IMR-90 (cell line): ENCODE results near the gene CTNNA1. TPM values are rescaled to one million over a fixed set of nuclear protein-coding genes. Genes with fewer than 3 reads are reported as not detected.

Experiments used
- ATAC-seq: fragments of 200-7000 bp; cut with Tn5 transposase; 2 replicates; pipeline ENCODE4 v1.9.1; 2020; ENCODE audit warnings: low read depth, mild to moderate bottlenecking, moderate library complexity
- BruUV-seq: library from RNA; stranded (reverse); fragments of 400-500 nt; replicated peaks from 2 replicates; lab custom pipeline; 2021; lab: Mats Ljungman, UMichigan
- CTCF ChIA-PET: fragments of 300-600 bp; formaldehyde crosslinking; extraction: SDS; loops from one replicate; lab custom pipeline; 2021; ENCODE audit warnings: antibody characterized with exemption; lab: Yijun Ruan, JAX
- POLR2A ChIA-PET: fragments of 300-600 bp; sonication (Branson Sonifier 250); formaldehyde crosslinking; loops from one replicate; lab custom pipeline; 2022; ENCODE audit warnings: antibody characterized with exemption; ENCODE audit not compliant: unreplicated experiment; lab: Charles Lee
- DNase-seq: peaks from one replicate; pipeline ENCODE4 v3.0.0; 2013
- H2AFZ ChIP-seq: replicated peaks from 2 replicates; pipeline ENCODE3; 2013; ENCODE audit warnings: low read length, mild to moderate bottlenecking; ENCODE audit not compliant: poor library complexity
- H2AK5ac ChIP-seq: 2 replicates; pipeline ENCODE4 v1.6.1; 2013; ENCODE audit warnings: low read depth, low read length, inconsistent platforms
- H2AK9ac ChIP-seq: replicated peaks from 2 replicates; pipeline ENCODE3; 2013; ENCODE audit warnings: mild to moderate bottlenecking, low read depth, low read length, moderate library complexity; ENCODE audit not compliant: poor library complexity
- H2BK120ac ChIP-seq: 2 replicates; pipeline ENCODE4 v1.6.1; 2013; ENCODE audit warnings: low read depth, low read length, inconsistent platforms
- H2BK15ac ChIP-seq: 3 replicates; pipeline ENCODE4 v1.6.1; 2013; ENCODE audit warnings: low read depth, low read length, inconsistent platforms
- H2BK20ac ChIP-seq: 2 replicates; pipeline ENCODE4 v1.6.1; 2013; ENCODE audit warnings: low read depth, mild to moderate bottlenecking, inconsistent platforms, low read length, moderate library complexity
- H2BK5ac ChIP-seq: 2 replicates; pipeline ENCODE4 v1.6.1; 2013; ENCODE audit warnings: mild to moderate bottlenecking, low read depth, low read length, inconsistent platforms; ENCODE audit not compliant: poor library complexity, severe bottlenecking
- H3K14ac ChIP-seq: replicated peaks from 2 replicates; pipeline ENCODE4 v1.6.1; 2013; ENCODE audit warnings: low read depth, low read length, inconsistent platforms
- H3K18ac ChIP-seq: 2 replicates; pipeline ENCODE4 v1.6.1; 2013; ENCODE audit warnings: low read depth, low read length, control low read depth
- H3K23ac ChIP-seq: 2 replicates; pipeline ENCODE4 v1.6.1; 2013; ENCODE audit warnings: low read depth, low read length, inconsistent platforms
- H3K27ac ChIP-seq: 2 replicates; pipeline ENCODE4 v1.5.1; 2013; ENCODE audit warnings: mild to moderate bottlenecking, control low read depth, low read length; ENCODE audit not compliant: insufficient read depth
- H3K27me3 ChIP-seq: 2 replicates; pipeline ENCODE4 v1.6.1; 2013; ENCODE audit warnings: low read length; ENCODE audit not compliant: control insufficient read depth, insufficient read depth
- H3K36me3 ChIP-seq: 2 replicates; pipeline ENCODE4 v1.6.1; 2013; ENCODE audit warnings: low read length, mixed read lengths; ENCODE audit not compliant: control insufficient read depth, insufficient read depth
- H3K4ac ChIP-seq: 2 replicates; pipeline ENCODE4 v1.6.1; 2013; ENCODE audit warnings: low read depth, low read length, inconsistent platforms
- H3K4me1 ChIP-seq: 2 replicates; pipeline ENCODE4 v1.6.1; 2013; ENCODE audit warnings: low read length, mixed read lengths; ENCODE audit not compliant: control insufficient read depth, insufficient read depth
- H3K4me2 ChIP-seq: 2 replicates; pipeline ENCODE4 v1.6.1; 2013; ENCODE audit warnings: low read depth, mild to moderate bottlenecking, control low read depth, low read length, moderate library complexity
- H3K4me3 ChIP-seq: 2 replicates; pipeline ENCODE4 v1.5.1; 2013; ENCODE audit warnings: low read depth, mild to moderate bottlenecking, control low read depth, low read length, moderate library complexity; ENCODE audit not compliant: insufficient read depth
- H3K56ac ChIP-seq: 2 replicates; pipeline ENCODE4 v1.6.1; 2013; ENCODE audit warnings: low read length, inconsistent platforms; ENCODE audit not compliant: insufficient read depth; ENCODE audit errors: extremely low read depth
- H3K79me1 ChIP-seq, 2 experiments: 2 replicates each; pipeline ENCODE4 v1.6.1; 2013; ENCODE audit warnings: low read length in 2 of 2, inconsistent platforms in 1 of 2, low read depth in 1 of 2
- H3K9ac ChIP-seq: 2 replicates; pipeline ENCODE4 v1.6.1; 2013; ENCODE audit warnings: low read depth, low read length, control low read depth
- H3K9me1 ChIP-seq: 2 replicates; pipeline ENCODE4 v1.6.1; 2013; ENCODE audit warnings: low read length, inconsistent platforms; ENCODE audit not compliant: insufficient read depth
- H3K9me3 ChIP-seq: 2 replicates; pipeline ENCODE4 v1.6.1; 2013; ENCODE audit warnings: low read length; ENCODE audit not compliant: control insufficient read depth, insufficient read depth
- H4K20me1 ChIP-seq: 2 replicates; pipeline ENCODE4 v1.6.1; 2013; ENCODE audit warnings: low read length, inconsistent platforms; ENCODE audit not compliant: insufficient read depth
- H4K5ac ChIP-seq: 2 replicates; pipeline ENCODE4 v1.6.1; 2013; ENCODE audit warnings: mild to moderate bottlenecking, low read depth, low read length, control low read depth
- H4K8ac ChIP-seq, 2 experiments: 2 replicates each; pipeline ENCODE4 v1.6.1; 2013; ENCODE audit warnings: low read depth in 2 of 2, low read length in 2 of 2, control low read depth in 1 of 2, inconsistent platforms in 1 of 2
- H4K91ac ChIP-seq: 2 replicates; pipeline ENCODE4 v1.6.1; 2013; ENCODE audit warnings: low read depth, low read length, inconsistent platforms; ENCODE audit not compliant: insufficient read depth
- CEBPB ChIP-seq: IDR thresholded peaks from 2 replicates; pipeline ENCODE4 v1.6.1; 2012; ENCODE audit warnings: low read depth, low read length, improper control_type of control experiment
- CHD1 ChIP-seq: IDR thresholded peaks from 2 replicates; pipeline ENCODE4 v1.6.1; 2012; ENCODE audit warnings: low read depth, low read length, improper control_type of control experiment
- CTCF ChIP-seq: conservative IDR thresholded peaks from 2 replicates; pipeline ENCODE4 v1.5.1; 2012; ENCODE audit warnings: mild to moderate bottlenecking, low read depth, low read length, improper control_type of control experiment
- MAZ ChIP-seq: IDR thresholded peaks from 2 replicates; pipeline ENCODE4 v1.6.1; 2012; ENCODE audit warnings: low read depth, mild to moderate bottlenecking, low read length, improper control_type of control experiment, moderate library complexity, borderline replicate concordance
- NFE2L2 ChIP-seq: fragments of 150-350 bp; IDR thresholded peaks from 2 replicates; pipeline ENCODE4 v1.6.1; 2016; ENCODE audit warnings: low read depth, mild to moderate bottlenecking, low read length
- POLR2A ChIP-seq: IDR thresholded peaks from 2 replicates; pipeline ENCODE4 v1.6.1; 2012; ENCODE audit warnings: mild to moderate bottlenecking, low read depth, low read length
- RAD21 ChIP-seq: IDR thresholded peaks from 2 replicates; pipeline ENCODE4 v1.6.1; 2012; ENCODE audit warnings: low read length, improper control_type of control experiment
- WGBS, 2 experiments: methylation state at CpG; one replicate each; pipeline versions ENCODE4 v1.1.5 to v1.1.7; 2013; ENCODE audit warnings: missing lambda C conversion rate in 2 of 2; ENCODE audit not compliant: insufficient read length in 1 of 2; ENCODE audit errors: extremely low coverage in 2 of 2; 5-methylcytosine and 5-hydroxymethylcytosine counted together
- dilution Hi-C: fragments of 300-500 bp; cut with HindIII; formaldehyde crosslinking; loops from one replicate; pipeline ENCODE4 v1.14.3; 2018; ENCODE audit warnings: low sequenced_read_pairs; ENCODE audit not compliant: unreplicated experiment
- in situ Hi-C: fragments of 300-500 bp; cut with MboI; formaldehyde crosslinking; loops from 3 replicates; pipeline ENCODE4 v1.14.3; 2019; ENCODE audit warnings: low sequenced_read_pairs, inconsistent platforms, mixed read lengths
- intact Hi-C: fragments of 100-400 bp; cut with micrococcal nuclease; formaldehyde crosslinking; loops from 2 replicates; pipeline ENCODE4 v1.10.0; 2022
- polyA plus RNA-seq, 3 experiments: library from polyadenylated mRNA; depleted of rRNA; stranded (reverse); fragments of >200 nt; gene quantifications; 2 replicates each; pipeline ENCODE4 v1.2.3, GENCODE V29; 2012; ENCODE audit warnings: low replicate concordance in 1 of 3
- total RNA-seq: library from RNA; depleted of rRNA; stranded (reverse); fragments of >200 nt; gene quantifications from 2 replicates; pipeline ENCODE4 v1.2.3, GENCODE V29; 2012
- TF ChIP-seq, protein P1 (sequence below): fragments of 150-350 bp; IDR thresholded peaks from 2 replicates; pipeline ENCODE4 v1.6.1; 2017; ENCODE audit warnings: mild to moderate bottlenecking, antibody characterized with exemption, low read length, low read depth
- TF ChIP-seq, protein P2 (sequence below): fragments of 150-350 bp; IDR thresholded peaks from 2 replicates; pipeline ENCODE4 v1.6.1; 2016; ENCODE audit warnings: low read depth, mild to moderate bottlenecking, low read length, moderate library complexity, borderline replicate concordance

CTNNA1 gene
- total and polyA plus RNA-seq, 2 of the 4 experiments (the other 2 are of a cell fraction): 220 to 471 TPM

GRCh38 chr5:138763037-138763778, 10.0 kb downstream of the CTNNA1 start:
- Histone ChIP-seq H3K27me3 (no peaks in the 10 kb centered on the region), H3K4ac (no peak overlapping the region), H3K56ac (no peak overlapping the region), H2BK120ac (no peak overlapping the region), H3K9me3 (peaks cover 3% of the 10 kb centered on the region; the same call in 1 of the 2 replicates), H3K14ac (no peak overlapping the region), H4K8ac (no peak overlapping the region), H4K5ac (no peak overlapping the region), H2BK20ac (no peak overlapping the region), H4K20me1 (peaks cover 95% of the 10 kb centered on the region), H3K36me3 (peaks cover 16% of the 10 kb centered on the region), H2BK5ac (no peak overlapping the region), H2AK5ac (no peak overlapping the region), H3K23ac (no peak overlapping the region; the same call in 1 of the 2 replicates), H2AFZ (no peak overlapping the region), H4K91ac (no peak overlapping the region), H3K27ac (no peak overlapping the region), H2AK9ac (no peak overlapping the region), H3K79me1 (peaks cover 2 to 56% of the 10 kb centered on the region in 2 experiments; a peak in 2 of 4 replicates), H3K4me3 (no peak overlapping the region), H3K9me1 (peaks cover 19% of the 10 kb centered on the region; the same call in 1 of the 2 replicates), H3K4me2 (no peak overlapping the region), H3K4me1 (peaks cover 12% of the 10 kb centered on the region), H3K9ac (no peak overlapping the region), H2BK15ac (no peak overlapping the region), H3K18ac (no peak overlapping the region)
- ChIA-PET CTCF (interaction anchor here (0.5 to 0.6 kb wide), 2 partner anchors 193 to 565 kb away, joined by 4 to 8 read pairs; no protein-coding TSS in a partner anchor), POLR2A (no interaction called here)
- intact Hi-C loops (no loop called here), dilution Hi-C loops (no loop called here), in situ Hi-C loops (no loop called here)
- BruUV-seq: no TSS peak
- no peak for DNase-seq
- ATAC-seq: no peak
- TF ChIP-seq NFE2L2 (no peak), RAD21 (no peak), CHD1 (no peak), CTCF (no peak), CEBPB (no peak), POLR2A (no peak), MAZ (no peak)
- TF ChIP-seq, protein P1, sequence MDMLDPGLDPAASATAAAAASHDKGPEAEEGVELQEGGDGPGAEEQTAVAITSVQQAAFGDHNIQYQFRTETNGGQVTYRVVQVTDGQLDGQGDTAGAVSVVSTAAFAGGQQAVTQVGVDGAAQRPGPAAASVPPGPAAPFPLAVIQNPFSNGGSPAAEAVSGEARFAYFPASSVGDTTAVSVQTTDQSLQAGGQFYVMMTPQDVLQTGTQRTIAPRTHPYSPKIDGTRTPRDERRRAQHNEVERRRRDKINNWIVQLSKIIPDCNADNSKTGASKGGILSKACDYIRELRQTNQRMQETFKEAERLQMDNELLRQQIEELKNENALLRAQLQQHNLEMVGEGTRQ: no peak
- TF ChIP-seq, protein P2, sequence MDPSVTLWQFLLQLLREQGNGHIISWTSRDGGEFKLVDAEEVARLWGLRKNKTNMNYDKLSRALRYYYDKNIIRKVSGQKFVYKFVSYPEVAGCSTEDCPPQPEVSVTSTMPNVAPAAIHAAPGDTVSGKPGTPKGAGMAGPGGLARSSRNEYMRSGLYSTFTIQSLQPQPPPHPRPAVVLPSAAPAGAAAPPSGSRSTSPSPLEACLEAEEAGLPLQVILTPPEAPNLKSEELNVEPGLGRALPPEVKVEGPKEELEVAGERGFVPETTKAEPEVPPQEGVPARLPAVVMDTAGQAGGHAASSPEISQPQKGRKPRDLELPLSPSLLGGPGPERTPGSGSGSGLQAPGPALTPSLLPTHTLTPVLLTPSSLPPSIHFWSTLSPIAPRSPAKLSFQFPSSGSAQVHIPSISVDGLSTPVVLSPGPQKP: no peak
- WGBS, 2 experiments: no CpG with 5 or more reads among the region's 3 CpGs
